Tibial nerve (tissue), 4 donors: ENCODE measurements around the gene FYTTD1. TPM values are rescaled to one million over a fixed set of nuclear protein-coding genes. Genes with fewer than 3 reads are reported as not detected.
"Not testable (repeated sequence)": the region's sequence is repeated elsewhere in the genome, so short reads cannot be mapped to it uniquely, and the experiment has no call there.

ENCODE experiments used
- DNase-seq, 2 donors: peaks; one replicate each; pipeline ENCODE4 v3.0.0-alpha.2; 2019; ENCODE audit warnings: low spot score in 2 of 2
- H3K27ac ChIP-seq, 4 donors: fragments of 200-600 bp; sonication (generic) in 3 of 4; one replicate each; pipeline ENCODE4 v1.5.1; 2017 to 2019; ENCODE audit warnings: mild to moderate bottlenecking in 1 of 4
- H3K27me3 ChIP-seq, 2 donors: fragments of 200-600 bp; sonication (generic) in 1 of 2; one replicate each; pipeline versions ENCODE4 v1.5.1 to v1.6.0; 2017 to 2019
- H3K36me3 ChIP-seq, 3 donors: fragments of 200-600 bp; sonication (generic); one replicate each; pipeline ENCODE4 v1.5.1; 2018 to 2019
- H3K4me1 ChIP-seq, 4 donors: fragments of 200-600 bp; sonication (generic) in 3 of 4; one replicate each; pipeline ENCODE4 v1.5.1; 2017 to 2019
- H3K4me3 ChIP-seq, 4 donors: fragments of 200-600 bp; sonication (generic) in 3 of 4; one replicate each; pipeline ENCODE4 v1.5.1; 2017 to 2019; ENCODE audit warnings: mild to moderate bottlenecking in 1 of 4, moderate library complexity in 1 of 4
- H3K9me3 ChIP-seq, 4 donors: fragments of 200-600 bp; sonication (generic) in 3 of 4; one replicate each; pipeline ENCODE4 v1.5.1; 2017 to 2019
- CTCF ChIP-seq, 5 experiments: fragments of 200-600 bp in 3 of 5; fragments of 450-650 bp in 2 of 5; sonication (generic) in 3 of 5; IDR thresholded peaks; one replicate each; pipeline ENCODE4 v1.5.1; 2016 to 2019; ENCODE audit warnings: antibody characterized with exemption in 5 of 5, mild to moderate bottlenecking in 3 of 5, moderate library complexity in 2 of 5
- EP300 ChIP-seq, 2 donors: sonication (generic); formaldehyde crosslinking; IDR thresholded peaks; one replicate each; pipeline ENCODE4 v1.6.1; 2017; ENCODE audit warnings: antibody characterized with exemption in 2 of 2, mild to moderate bottlenecking in 1 of 2
- POLR2A ChIP-seq, 2 donors: fragments of 450-650 bp; IDR thresholded peaks; one replicate each; pipeline ENCODE4 v1.6.1; 2017; ENCODE audit warnings: antibody characterized with exemption in 2 of 2, mild to moderate bottlenecking in 2 of 2, moderate library complexity in 2 of 2
- WGBS, 2 donors: methylation state at CpG; one replicate each; pipeline ENCODE4 v1.1.5; 2018; 5-methylcytosine and 5-hydroxymethylcytosine counted together
- total RNA-seq, 4 donors: library from RNA; depleted of rRNA; stranded (reverse); fragments of >200 nt; gene quantifications; one replicate each; pipeline ENCODE4 v1.1.0, GENCODE V29; 2016

The FYTTD1 gene
- 10 to 100 TPM; 27.2 to 48.6 (median 41.2) TPM for total RNA-seq

GRCh38 chr3:197749601-197750395 lies at the start of gene FYTTD1:
Gene FYTTD1, plus strand, starts transcription at chr3:197749883. Its CDS starts 89 bp downstream, at chr3:197749972.
- Histone ChIP-seq H3K27ac (peak within 1 kb of the TSS; percentile 93 to 99 (median 94)), H3K27me3 (no peaks in the 10 kb centered on the region), H3K9me3 (no peaks in the 10 kb centered on the region), H3K4me3 (peak within 1 kb of the TSS; percentile 79 to 96 (median 90)), H3K36me3 (no peaks in the 10 kb centered on the region), H3K4me1 (peaks cover 0 to 59% (median 29%) of the 10 kb centered on the region in 4 donors)
- 0 to 1% methylated on average over 36 to 49 of the region's 104 CpGs for WGBS, 2 donors
- TF ChIP-seq EP300 (IDR thresholded peaks at IDR 0.05) (peak in 1 of 2 donors; percentile 89), CTCF (IDR thresholded peaks at IDR 0.05) (peak; percentile 38 to 86 (median 72)), POLR2A (IDR thresholded peaks at IDR 0.05) (peak; percentile 86 to 87)
- peak; percentile 76 to 83 for DNase-seq

- H3K4me1 ChIP-seq, result no peaks in the 10 kb centered on the region
- no peaks in the 10 kb centered on the region for H3K9me3 ChIP-seq
- TF ChIP-seq EP300 (IDR thresholded peaks at IDR 0.05), result no peak
- no peak for TF ChIP-seq CTCF (IDR thresholded peaks at IDR 0.05)
- TF ChIP-seq POLR2A (IDR thresholded peaks at IDR 0.05), result no peak
- no peak overlapping the region for H3K4me3 ChIP-seq
- H3K36me3 ChIP-seq, result peaks cover 3 to 98% (median 19%) of the 10 kb centered on the region in 3 donors
- no peak overlapping the region for H3K27ac ChIP-seq
- no peaks in the 10 kb centered on the region for H3K27me3 ChIP-seq
- no peak for DNase-seq
- 89 to 91% methylated on average over 9 of the region's 9 CpGs for WGBS, 2 donors
Observed at GRCh38 chr3:197700095-197700494, 49.6 kb upstream of the FYTTD1 start.

GRCh38 chr3:197701841-197702240 lies 47.8 kb upstream of the FYTTD1 start:
- Histone ChIP-seq H3K9me3 (no peaks in the 10 kb centered on the region), H3K36me3 (peaks cover 3 to 90% (median 19%) of the 10 kb centered on the region in 3 donors), H3K27me3 (no peaks in the 10 kb centered on the region), H3K4me3 (no peak overlapping the region), H3K4me1 (no peaks in the 10 kb centered on the region), H3K27ac (no peak overlapping the region)
- no peak for TF ChIP-seq EP300 (IDR thresholded peaks at IDR 0.05)
- no peak for TF ChIP-seq CTCF (IDR thresholded peaks at IDR 0.05)
- TF ChIP-seq POLR2A (IDR thresholded peaks at IDR 0.05), result no peak
- no peak for DNase-seq
- 91 to 93% methylated on average over 4 of the region's 4 CpGs for WGBS, 2 donors

- no peak overlapping the region for H3K4me3 ChIP-seq
- H3K27me3 ChIP-seq, result no peaks in the 10 kb centered on the region
- TF ChIP-seq CTCF (IDR thresholded peaks at IDR 0.05) (no peak), EP300 (IDR thresholded peaks at IDR 0.05) (no peak), POLR2A (IDR thresholded peaks at IDR 0.05) (no peak)
- WGBS, 2 donors, result 94 to 95% methylated on average over 7 of the region's 7 CpGs
- peaks cover 3 to 53% (median 7%) of the 10 kb centered on the region in 3 donors for H3K36me3 ChIP-seq
- no peak for DNase-seq
- no peak overlapping the region for H3K27ac ChIP-seq
- no peaks in the 10 kb centered on the region for H3K9me3 ChIP-seq
- H3K4me1 ChIP-seq, result peaks cover 0 to 5% (median 0%) of the 10 kb centered on the region in 4 donors
Observed at GRCh38 chr3:197706658-197707057, 43.0 kb upstream of the FYTTD1 start.

- H3K9me3 ChIP-seq, result no peaks in the 10 kb centered on the region
- WGBS, 2 donors, result 90 to 91% methylated on average over 9 of the region's 9 CpGs
Observed at GRCh38 chr3:197709135-197709534, 40.5 kb upstream of the FYTTD1 start.

GRCh38 chr3:197710965-197711364 lies 38.7 kb upstream of the FYTTD1 start:
- H3K27ac ChIP-seq, result peak overlapping the region; percentile 82 to 95 (median 90)
- 84% methylated on average over 5 of the region's 5 CpGs for WGBS, 2 donors

More at GRCh38 chr3:197709135-197709534, 40.5 kb upstream of the FYTTD1 start:
- no peak overlapping the region for H3K27ac ChIP-seq
- peaks cover 0 to 22% (median 12%) of the 10 kb centered on the region in 4 donors for H3K4me1 ChIP-seq
- no peak for DNase-seq
- no peak for TF ChIP-seq POLR2A (IDR thresholded peaks at IDR 0.05)
- no peak for TF ChIP-seq CTCF (IDR thresholded peaks at IDR 0.05)
- TF ChIP-seq EP300 (IDR thresholded peaks at IDR 0.05), result no peak
- H3K36me3 ChIP-seq, result peaks cover 0 to 28% (median 0%) of the 10 kb centered on the region in 3 donors
- no peak overlapping the region for H3K4me3 ChIP-seq
- H3K27me3 ChIP-seq, result no peaks in the 10 kb centered on the region

More at GRCh38 chr3:197710965-197711364, 38.7 kb upstream of the FYTTD1 start:
- H3K27me3 ChIP-seq, H3K4me3 ChIP-seq, DNase-seq, H3K9me3 ChIP-seq: not testable (repeated sequence)
- H3K4me1 ChIP-seq, result peaks cover 0 to 22% (median 13%) of the 10 kb centered on the region in 4 donors
- peaks cover 0 to 22% (median 0%) of the 10 kb centered on the region in 3 donors for H3K36me3 ChIP-seq
